ENCODE data around the gene SYNGR1.
"Not testable (repeated sequence)": the region's sequence is repeated elsewhere in the genome, so short reads cannot be mapped to it uniquely, and the experiment has no call there.

The SYNGR1 gene

GRCh38 chr22:39352306-39352891 lies 2.6 kb downstream of the SYNGR1 start:
- no peak for DNase-seq

- no peak for DNase-seq
These were observed 3.6 kb downstream of the SYNGR1 start for GRCh38 chr22:39353346-39353745.

- DNase-seq, result no peak
These were observed 5.3 kb downstream of the SYNGR1 start for GRCh38 chr22:39355080-39355479.

GRCh38 chr22:39355805-39356204 lies 6.0 kb downstream of the SYNGR1 start:
- not testable (repeated sequence) for DNase-seq

- no peak for DNase-seq
These were observed 6.7 kb downstream of the SYNGR1 start for GRCh38 chr22:39356464-39356863.

GRCh38 chr22:39357110-39358108 lies 7.6 kb downstream of the SYNGR1 start:
- not testable (repeated sequence) for DNase-seq

- DNase-seq, result not testable (repeated sequence)
These were observed 8.4 kb downstream of the SYNGR1 start for GRCh38 chr22:39358197-39358596.

GRCh38 chr22:39359659-39360195 lies 9.9 kb downstream of the SYNGR1 start:
- DNase-seq, result no peak

- DNase-seq, result no peak
These were observed 10.5 kb downstream of the SYNGR1 start for GRCh38 chr22:39360242-39360641.

- no peak for DNase-seq
These were observed 11.1 kb downstream of the SYNGR1 start for GRCh38 chr22:39360674-39361413.

GRCh38 chr22:39361496-39361895 lies 11.7 kb downstream of the SYNGR1 start:
- DNase-seq, result no peak

GRCh38 chr22:39362271-39362670 lies 12.5 kb downstream of the SYNGR1 start:
- no peak for DNase-seq

- no peak for DNase-seq
These were observed 13.1 kb downstream of the SYNGR1 start for GRCh38 chr22:39362932-39363331.

- DNase-seq, result no peak
These were observed 14.1 kb downstream of the SYNGR1 start for GRCh38 chr22:39363751-39364515.

- DNase-seq, result no peak
These were observed 15.1 kb downstream of the SYNGR1 start for GRCh38 chr22:39364714-39365491.

GRCh38 chr22:39365492-39365780 lies 15.6 kb downstream of the SYNGR1 start:
- no peak for DNase-seq

- no peak for DNase-seq
These were observed 17.2 kb downstream of the SYNGR1 start for GRCh38 chr22:39367035-39367434.

- DNase-seq, result no peak
These were observed 18.7 kb downstream of the SYNGR1 start for GRCh38 chr22:39368461-39368911.

GRCh38 chr22:39369186-39369585 lies 19.4 kb downstream of the SYNGR1 start:
- DNase-seq, result no peak

- no peak for DNase-seq
These were observed 19.8 kb downstream of the SYNGR1 start for GRCh38 chr22:39369586-39369985.

GRCh38 chr22:39371732-39372131 lies 21.9 kb downstream of the SYNGR1 start:
- no peak for DNase-seq

- DNase-seq, result no peak
These were observed 24.4 kb downstream of the SYNGR1 start for GRCh38 chr22:39374191-39374590.
